Astrocyte (in vitro differentiated cells and primary cell): ENCODE results near the gene RPL26.

Source experiments
- CTCF ChIP-seq: IDR thresholded peaks from 2 replicates; pipeline ENCODE4 v1.5.1; 2011; ENCODE audit warnings: low read depth, mild to moderate bottlenecking, inconsistent platforms, low read length, moderate library complexity; ENCODE audit not compliant: insufficient read depth
- EZH2 ChIP-seq: IDR thresholded peaks from 2 replicates; pipeline ENCODE4 v1.6.1; 2012; ENCODE audit warnings: mild to moderate bottlenecking, low read length, inconsistent platforms; ENCODE audit not compliant: insufficient read depth

- no peak for TF ChIP-seq CTCF
- TF ChIP-seq EZH2 = no peak
Measured at GRCh38 chr17:8332688-8333087, 50.3 kb downstream of the RPL26 start.
